ENCODE results near the gene ZFR2.
"Not testable (repeated sequence)": the region's sequence is repeated elsewhere in the genome, so short reads cannot be mapped to it uniquely, and the experiment has no call there.

Gene ZFR2

DNA sequence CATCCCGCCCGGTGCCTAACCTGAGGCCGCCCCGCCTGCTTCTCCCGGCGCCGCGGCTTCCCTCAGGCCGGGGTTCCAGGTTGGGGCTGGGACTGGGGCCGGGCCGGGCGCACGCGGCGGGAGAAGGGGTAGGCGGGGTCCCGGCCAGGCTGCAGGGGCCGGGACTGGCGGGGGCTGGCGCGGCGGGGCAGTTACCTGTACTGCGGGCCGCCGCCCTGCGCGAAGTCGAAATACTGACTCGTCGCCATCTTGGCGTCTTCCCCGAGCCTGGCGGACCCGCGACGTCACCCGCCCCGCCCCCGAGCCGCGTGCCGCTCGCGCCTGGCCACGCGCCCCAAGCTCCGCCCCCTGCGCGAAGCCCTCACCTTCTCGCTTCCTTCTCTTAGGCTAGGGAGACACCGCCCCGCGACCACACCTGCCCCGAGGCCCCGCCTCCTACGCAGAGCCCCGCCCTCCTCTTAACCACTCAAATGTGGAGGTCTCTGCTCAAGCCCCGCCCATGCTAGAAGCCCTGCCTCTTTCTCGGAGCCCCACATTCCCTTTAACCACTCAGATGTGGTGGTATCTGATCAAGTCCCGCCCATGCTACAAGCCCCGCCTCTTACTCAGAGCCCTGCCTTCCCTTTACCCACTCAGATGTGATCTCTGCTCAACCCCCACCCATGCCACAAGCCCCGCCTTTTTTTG lies at the start of gene ZFR2:
ZFR2 (minus strand) TSS at position 269 of the 687 bp plus-strand sequence; CDS start at position 248, 21 bp downstream.
- DNase-seq, result peak; percentile 5

DNA sequence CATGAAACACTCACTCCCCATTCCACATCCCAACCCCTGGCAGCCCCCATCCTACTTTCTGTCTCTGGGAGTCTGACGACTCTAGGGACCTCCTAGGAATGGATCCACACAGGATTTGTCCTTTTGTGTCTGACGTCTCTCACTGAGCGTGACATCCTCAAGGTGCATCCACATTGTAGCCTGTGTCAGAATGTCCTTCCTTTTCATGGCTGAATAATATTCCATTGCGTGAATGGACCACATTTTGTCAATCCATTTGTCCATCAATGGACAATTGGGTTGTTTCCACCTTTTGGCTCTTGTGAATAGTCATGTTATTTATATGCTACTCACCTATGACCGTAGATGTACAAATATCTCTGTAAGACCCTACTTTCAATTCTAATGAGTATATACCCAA lies 47.2 kb upstream of the ZFR2 start:
- no peak for DNase-seq

DNA sequence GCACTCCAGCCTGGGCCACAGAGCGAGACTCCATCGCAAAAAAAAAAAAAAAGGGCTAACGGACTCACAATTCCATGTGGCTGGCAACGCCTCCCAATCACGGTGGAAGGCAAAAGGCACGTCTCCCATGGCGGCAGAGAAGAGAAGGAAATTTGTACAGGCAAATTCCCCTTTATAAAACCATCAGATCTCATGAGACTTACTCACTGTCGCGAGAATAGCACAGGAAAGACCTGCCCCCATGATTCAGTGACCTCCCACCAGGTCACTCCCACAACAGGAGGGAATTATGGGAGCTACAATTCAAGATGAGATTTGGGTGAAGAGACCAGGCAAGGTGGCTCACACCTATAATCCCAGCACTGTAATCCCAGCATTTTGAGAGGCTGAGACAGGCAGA lies 45.4 kb upstream of the ZFR2 start:
- DNase-seq, result no peak

DNA sequence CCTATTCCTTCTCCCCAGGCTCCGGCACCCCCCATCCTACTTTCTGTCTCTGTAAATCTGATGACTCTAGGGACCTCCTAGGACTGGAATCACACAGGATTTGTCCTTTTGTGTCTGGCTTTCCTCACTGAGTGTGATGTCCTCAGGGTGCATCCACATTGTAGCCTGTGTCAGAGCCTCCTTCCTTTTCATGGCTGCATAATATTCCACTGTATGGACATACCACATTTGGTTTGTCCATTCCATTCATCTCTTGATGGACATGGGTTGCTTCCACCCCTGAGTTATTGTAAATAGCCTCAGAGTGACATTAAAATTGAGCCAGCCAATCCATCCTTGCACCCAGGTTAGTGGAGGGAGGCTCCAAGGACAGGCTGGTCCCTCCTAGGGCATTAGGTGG lies 41.3 kb upstream of the ZFR2 start:
- no peak for DNase-seq

DNA sequence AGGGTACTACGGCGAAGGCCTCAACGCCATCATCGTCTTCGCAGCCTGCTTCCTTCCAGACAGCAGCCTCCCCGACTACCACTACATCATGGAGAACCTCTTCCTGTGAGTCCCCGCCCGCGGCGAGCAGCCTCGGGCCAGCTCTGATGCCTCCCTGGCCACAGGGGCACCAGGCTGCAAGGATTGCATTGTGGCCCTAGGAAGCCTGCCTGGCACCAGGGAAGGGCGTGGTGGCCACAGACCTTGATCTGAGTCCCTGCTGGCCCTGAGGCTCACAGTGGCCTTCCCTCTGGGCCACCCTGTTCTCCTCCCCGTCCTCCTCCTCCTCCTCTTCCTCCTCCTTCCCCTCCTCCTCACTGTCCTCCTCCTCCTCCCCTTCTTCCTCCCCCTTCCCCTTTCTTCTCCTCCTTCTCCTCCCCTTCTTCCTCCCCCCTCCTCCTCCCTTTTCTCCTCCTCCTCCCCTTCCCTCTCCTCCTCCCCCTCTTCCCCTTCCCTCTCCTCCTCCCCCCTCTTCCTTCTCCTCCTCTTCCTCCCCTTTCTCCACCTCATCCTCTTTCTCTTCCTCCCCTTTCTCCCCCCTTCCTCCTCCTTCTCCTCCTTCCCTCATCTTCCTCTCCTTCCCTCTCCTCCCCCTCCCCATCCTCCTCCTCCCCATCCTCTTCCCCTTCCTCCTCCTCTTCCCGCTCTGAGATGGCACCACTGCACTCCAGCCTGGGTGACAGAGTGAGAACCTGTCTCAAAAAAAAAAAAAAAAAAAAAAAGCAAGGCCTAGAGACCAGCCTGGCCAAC lies 39.6 kb upstream of the ZFR2 start:
- no peak for DNase-seq

DNA sequence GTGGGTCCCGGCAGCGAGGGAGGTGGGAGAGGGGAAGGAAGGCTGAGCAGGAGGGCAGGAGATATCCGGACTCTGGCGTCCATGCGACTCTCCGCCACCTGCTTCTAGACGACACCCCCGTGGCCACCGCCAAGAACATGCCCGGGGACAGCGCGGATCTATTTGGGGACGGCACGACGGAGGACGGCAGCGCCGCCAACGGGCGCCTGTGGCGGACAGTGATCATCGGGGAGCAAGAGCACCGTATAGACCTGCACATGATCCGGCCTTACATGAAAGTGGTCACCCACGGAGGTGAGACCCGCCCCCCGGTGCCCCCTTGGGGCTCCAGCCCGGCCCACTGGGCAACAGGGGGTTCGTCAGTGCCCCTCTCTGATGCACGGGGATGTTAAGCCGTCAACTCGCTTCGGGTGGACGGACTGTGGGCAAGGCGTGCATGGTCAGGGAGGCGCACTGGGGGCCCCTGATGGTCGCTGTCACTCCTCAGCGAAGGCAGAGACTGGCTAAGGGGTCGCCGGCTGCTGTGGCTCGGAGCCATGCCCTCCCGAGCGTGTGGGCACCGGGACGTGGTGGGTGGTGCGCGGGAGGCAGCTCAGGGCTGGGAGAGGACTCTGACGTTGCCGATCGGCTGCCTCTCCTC lies 38.9 kb upstream of the ZFR2 start:
- no peak for DNase-seq

DNA sequence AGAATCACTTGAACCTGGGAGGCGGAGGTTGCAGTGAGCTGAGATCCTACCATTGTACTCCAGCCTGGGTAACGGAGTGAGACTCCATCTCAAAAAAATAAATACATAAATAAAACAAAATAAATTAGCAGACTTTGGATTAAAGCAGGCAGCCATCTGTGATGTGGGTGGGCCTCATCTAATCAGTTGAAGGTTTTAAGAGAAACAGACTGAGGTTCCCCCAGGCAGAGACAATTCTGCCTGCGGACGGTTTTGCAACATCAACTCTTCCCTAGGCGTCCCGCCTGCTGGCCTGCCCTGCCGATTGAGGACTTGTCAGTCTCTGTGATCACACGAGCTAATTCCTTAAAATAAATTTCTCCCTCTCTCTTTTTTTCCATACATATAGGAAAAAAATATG lies 35.4 kb upstream of the ZFR2 start:
- DNase-seq, result no peak

DNA sequence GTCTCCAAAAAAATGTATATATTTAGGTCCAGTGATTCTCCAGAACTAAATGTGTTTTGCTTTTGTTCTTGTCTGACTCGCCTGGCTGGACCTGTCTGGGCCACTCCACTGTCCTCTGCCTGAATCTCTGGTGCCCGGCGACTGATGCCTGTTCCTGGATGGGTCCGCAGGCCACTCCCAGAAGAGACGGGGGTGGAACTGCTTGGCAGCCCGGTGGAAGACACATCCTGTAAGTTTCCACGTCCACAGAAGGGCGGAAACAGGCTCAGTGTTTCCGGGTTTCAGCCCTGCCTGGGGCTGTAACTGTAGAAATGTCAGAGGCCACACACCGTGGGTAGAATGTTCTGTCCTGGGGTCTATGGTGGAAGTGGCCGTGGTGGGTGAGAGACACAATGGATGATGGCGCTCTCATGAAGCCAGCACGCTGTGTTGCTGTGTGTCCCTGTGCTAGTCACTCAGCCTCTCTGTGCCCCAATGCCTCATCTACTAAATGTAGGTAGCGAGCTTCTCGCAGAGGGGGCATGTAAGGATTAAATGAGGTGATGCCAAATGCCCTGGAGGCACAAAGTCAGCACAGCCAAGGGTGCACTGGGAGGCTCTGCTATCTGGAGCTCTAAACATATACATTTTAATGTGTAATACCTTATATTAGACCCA lies 33.6 kb upstream of the ZFR2 start:
- no peak for DNase-seq

DNA sequence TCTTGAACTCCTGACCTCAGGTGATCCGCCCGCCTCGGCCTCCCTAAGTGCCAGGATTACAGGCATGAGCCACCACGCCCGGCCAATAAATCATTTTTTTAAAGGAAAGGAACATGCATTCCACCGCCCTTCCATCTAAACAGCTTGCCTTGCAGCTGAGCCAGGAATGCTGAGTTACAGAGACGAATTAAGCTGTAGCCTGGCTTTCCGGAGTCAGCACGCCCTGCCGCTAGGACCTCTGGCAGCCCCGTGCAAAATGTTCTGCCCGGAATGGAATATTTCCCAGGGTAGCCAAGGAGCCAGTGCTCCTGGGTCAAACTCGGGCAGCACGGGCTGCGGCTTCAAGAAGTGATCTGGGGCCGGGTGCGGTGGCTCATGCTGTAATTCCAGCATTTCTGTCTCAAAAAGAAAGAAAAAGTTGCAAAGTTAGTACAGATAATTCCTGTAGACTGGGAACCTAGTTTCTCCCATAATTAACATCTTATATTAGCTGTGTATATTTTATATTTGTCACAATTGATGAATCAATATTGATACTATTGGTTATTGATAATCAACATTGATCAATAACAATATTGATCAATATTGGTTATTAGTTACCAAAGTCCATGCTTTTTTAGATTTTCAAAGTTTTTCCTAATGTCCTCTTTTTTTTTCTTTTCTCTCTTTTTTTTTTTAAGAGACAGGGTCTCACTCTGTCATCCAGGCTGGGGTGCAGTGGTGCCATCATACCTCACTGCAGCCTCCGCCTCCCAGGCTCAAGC lies 30.9 kb upstream of the ZFR2 start:
- no peak for DNase-seq

DNA sequence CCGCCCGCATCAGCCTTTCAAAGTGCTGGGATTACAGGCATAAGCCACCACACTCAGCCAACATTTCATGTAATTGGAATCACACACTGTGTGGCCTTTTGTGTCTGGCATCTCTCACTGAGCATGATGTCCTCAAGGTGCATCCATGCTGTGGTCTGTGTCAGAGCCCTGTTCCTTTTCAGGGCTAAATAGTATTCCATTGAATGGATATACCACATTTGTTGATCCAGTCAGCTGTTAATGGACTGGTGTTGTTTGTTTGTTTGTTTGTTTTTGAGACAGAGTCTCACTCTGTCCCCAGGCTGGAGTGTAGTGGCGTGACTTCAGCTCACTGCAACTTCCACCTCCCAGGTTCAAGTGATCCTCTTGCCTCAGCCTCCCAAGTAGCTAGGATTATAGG lies 29.6 kb upstream of the ZFR2 start:
- DNase-seq, result no peak

DNA sequence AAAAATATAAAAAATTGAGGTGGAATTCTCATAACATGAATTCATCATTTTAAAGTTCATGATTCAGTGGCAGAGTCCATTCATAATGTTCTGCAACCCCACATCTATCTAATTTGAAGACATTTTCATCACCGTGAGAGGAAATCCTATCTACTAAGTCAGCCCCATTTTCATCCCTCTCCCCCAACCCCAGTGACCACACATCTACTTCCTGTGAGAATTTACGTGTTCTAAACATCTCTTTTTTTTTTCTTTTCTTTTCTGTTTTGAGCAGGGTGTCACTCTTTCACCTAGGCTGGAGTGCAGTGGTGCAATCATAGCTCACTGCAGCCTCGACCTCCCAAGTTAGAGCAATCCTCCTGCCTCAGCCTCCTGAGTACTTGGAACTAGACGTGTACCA lies 29.1 kb upstream of the ZFR2 start:
- no peak for DNase-seq

DNA sequence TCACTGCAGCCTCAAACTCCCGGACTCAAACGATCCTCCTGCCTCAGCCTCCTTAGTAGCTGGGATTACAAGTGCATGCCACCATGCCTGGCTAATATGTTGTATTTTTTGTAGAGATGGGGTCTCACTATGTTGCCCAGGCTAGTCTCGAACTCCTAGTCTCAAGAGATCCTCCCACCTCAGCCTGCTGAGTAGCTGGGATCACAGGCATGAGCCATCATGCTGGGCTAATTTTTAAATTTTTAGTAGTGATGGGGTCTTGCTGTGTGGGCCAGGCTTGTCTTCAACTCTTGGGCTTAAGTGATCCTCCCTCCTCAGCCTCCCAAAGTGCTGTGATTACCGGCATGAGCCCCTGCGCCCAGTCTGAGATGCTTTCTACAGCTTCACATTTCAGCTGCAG lies 26.9 kb upstream of the ZFR2 start:
- DNase-seq, result no peak

DNA sequence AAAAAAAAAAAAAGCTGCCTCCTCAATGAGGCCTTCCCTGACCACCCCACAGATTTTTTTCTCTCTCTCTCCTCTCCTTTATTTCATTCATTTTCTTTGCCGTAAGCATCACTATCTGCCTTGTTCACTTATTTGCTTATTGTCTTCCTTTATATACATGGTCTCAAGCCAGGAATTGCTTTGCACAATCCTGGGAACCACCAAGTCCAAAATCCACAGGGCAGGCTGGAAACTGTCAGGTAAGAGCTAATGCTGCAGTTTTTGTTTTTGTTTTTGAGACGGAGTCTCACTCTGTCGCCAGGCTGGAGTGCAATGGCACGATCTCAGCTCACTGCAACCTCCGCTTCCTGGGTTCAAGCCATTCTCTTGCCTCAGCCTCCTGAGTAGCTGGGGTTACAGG lies 26.1 kb upstream of the ZFR2 start:
- DNase-seq, result not testable (repeated sequence)

DNA sequence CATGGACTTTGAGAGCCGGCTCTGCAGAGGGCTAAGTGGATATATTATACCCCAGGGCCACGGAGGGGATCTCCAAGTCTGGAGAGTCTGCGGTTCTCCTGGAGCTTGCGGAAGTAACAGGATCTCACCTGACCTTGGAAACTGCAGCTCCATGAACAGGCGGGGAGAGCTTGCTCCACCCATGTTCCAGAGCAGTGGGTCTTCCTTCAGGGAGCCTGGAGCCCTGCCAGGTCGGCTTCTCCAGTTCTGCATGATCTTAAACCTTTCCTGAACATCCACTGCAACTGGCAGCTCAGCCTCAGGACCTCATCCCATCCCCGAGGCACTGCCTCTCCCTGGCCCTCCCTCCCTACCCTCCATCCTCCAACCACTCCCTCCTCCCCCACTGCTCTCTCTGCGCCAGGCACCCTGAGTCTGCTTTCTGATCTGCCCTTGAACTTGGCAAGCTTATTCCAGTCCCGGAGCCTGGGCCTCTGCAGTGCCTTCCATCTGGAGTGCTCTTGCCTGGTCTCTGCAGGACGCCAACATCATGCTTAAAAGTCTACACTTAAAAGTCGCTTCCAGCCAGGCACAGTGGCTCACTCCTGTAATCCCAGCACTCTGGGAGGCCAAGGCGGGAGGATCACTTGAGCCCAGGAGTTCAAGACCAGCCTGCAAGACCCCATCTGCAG lies 24.8 kb upstream of the ZFR2 start:
- DNase-seq, result no peak

DNA sequence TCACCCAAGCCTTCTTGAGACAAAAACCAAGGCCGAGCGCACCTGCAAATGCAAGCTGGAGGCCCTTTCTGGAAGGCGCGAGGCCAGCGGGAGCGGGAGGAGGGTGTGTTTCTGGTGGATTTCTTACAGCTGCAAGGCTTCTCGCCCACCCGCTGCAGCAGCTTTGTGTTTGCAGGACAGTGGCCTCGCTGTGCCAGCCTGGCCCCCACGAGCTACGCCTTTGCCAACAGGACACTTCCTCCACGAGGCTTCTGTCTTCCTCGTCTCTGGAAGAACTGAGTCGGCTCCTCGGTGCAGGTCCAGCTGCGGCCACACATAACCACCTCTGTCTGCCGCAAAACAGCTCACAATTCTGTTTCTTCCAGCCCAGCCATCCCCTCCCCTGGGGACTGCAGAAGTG lies 21.8 kb upstream of the ZFR2 start:
- no peak for DNase-seq

DNA sequence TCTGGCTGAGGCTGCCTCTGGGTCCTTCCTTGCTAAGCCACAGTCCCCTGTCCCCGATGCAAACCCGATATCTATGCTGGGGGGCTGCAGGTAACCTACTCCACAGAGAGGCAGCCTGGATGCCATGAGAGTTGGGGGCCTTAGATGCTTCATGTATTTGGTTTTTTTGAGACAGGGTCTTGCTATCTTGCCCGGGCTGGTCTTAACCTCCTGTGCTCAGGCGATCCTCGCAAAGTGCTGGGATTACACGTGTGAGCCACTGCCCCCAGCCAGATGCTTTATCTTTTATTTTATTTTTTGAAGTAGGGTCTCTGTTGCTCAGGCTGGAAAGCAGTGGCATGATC lies 13.2 kb upstream of the ZFR2 start:
- DNase-seq, result no peak

DNA sequence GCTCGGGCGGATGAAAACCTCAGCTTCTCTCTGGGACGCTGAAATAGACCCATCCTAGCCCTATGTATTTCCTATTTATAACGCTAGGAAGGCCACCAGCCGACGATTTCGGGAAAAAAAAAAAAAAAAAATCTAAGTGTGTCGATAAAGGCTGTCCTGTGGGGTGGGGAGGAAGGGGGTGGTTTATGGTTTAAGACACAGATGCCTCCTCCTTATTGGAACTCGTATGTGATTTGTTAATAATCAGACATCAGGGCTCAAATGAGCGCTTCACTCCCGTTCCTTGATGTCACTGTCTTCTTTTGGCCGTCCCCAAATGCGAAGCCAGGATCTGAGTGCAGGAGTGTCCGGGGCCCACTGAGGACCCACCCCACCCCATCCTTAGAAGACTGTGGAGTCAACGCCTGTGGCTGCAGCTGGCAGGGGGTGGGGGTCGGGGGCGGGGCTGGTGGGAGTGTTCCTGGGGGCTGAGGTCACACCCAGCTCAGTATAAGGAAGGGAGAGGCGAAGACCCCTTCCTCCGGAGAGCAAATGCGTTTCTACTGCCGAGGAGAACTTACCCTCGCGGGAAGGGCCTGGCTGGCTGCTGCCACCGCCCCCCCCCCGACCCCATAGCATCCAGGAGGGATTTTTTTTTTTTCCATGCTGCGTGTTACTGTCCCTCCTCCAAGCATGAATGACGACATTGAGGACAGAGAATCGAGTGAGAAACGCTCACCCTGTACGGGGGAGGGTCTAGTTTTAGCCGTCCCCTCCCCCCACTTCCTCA lies 12.6 kb upstream of the ZFR2 start:
- no peak for DNase-seq

DNA sequence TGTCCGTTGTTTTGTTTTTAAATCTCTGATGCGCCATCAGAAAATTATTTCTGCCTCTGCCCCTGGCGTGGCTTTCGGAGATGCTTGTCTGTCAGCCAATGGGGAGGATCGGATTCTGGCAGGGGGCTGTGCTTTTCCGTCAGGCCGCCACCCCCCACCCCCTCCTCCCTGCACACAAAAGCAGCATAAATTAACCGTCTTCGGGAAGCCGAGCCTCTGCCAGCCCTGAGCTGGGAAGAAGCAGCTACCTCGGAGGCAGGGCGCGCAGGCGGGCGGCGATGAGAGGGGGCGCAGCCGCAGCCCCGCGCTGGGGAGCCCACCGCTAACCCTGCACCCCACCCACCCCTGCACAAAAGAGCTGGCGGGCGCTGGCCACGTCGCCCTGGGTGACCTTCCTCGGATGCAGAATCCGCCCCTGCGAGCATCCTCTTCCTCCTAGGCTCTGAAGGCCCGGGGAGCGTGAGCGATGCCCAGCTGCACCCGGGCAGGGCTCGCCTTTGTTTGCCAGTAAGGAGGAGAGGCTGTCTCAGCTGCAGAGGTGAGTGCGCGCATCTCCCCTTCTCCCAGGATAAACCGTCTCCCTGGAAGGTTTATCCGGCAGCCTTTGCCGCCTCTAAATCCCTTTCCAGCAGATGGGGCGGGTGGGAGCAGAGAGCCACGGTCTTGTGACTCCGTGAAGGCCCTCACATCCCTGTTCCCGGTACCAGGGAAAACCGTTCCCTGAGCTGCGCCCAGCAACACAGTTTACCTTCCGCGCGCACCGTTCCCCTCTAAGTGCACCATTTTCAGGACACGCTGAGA lies 11.8 kb upstream of the ZFR2 start, which contains the start of gene ATCAY:
ATCAY (plus strand) TSS at position 215 of the 801 bp plus-strand sequence. CDS start 5,083 bp downstream, outside the sequence.
- DNase-seq, result no peak

DNA sequence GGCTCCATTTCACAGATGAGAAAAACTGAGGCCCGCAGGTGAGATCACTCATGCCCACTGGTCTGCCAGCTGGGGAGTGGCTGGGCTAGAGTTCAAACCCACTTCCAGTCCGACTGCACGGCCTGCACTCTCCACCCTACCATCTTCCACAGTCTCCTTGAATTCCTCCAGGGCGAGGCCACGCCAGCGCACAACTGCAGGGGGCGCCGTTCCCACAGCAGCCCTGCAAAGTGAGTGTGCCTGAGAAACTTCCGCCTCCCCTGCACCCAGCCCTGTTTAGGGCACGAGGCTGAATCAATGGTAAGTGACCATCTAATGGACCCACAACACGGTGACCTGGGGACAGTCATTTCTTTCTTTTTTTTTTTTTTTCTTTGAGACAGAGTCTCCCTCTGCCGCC lies 10.8 kb upstream of the ZFR2 start:
- DNase-seq, result no peak

DNA sequence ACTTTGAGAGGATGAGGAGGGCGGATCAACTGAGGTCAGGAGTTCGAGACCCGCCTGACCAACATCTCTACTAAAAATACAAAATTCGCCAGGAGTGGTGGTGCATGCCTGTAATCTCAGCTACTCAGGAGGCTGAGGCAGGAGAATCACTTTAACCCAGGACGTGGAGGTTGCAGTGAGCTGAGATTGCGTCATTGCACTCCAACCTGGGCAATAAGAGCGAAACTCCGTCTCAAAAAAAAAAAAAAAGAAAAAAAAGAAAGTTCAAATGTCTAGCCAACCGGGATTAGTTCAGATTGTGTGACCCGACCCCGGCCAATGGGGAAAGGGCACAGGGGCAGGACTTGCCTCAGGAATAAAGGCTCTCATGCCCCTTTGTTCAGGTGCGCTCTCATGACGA lies 5.9 kb upstream of the ZFR2 start:
- not testable (repeated sequence) for DNase-seq

DNA sequence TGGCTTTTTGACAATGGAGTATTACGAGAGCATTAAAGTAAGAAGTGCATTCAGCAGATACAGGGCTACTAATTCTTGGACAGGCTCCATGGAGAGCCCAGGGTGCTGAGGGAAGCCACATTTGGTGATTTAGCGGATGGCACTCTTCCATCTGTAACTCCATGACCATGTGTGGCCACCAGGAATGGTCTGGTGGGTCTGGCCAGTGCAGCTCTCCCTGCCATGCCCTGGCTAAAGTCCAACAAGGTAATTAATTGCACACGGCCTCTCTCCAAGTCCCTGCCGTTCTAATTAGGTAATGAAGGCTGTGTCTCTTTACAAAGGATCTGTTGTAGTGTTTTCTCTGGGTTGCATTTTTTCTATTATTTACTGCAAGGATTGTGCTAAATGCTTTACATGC lies 4.3 kb upstream of the ZFR2 start:
- no peak for DNase-seq
